OCI-M2 (cell line): Measurements from ENCODE around the gene PCSK5.
"Not testable (repeated sequence)": the region's sequence is repeated elsewhere in the genome, so short reads cannot be mapped to it uniquely, and the experiment has no call there.

Experiments
- DNase-seq: peaks from one replicate; lab custom pipeline; 2025; ENCODE audit not compliant: unreplicated experiment; lab: John Stamatoyannopoulos, UW

Gene PCSK5

GRCh38 chr9:75962013-75962661 is 71.7 kb downstream of the PCSK5 start:
- DNase-seq, result no peak

- DNase-seq, result no peak
Observed at GRCh38 chr9:75962662-75963036, 72.2 kb downstream of the PCSK5 start.

- not testable (repeated sequence) for DNase-seq
Observed at GRCh38 chr9:75963321-75963720, 72.8 kb downstream of the PCSK5 start.

- DNase-seq, result no peak
Observed at GRCh38 chr9:75964427-75964826, 74.0 kb downstream of the PCSK5 start.

- DNase-seq, result no peak
Observed at GRCh38 chr9:75965231-75965630, 74.8 kb downstream of the PCSK5 start.

- no peak for DNase-seq
Observed at GRCh38 chr9:75967556-75967955, 77.1 kb downstream of the PCSK5 start.

- no peak for DNase-seq
Observed at GRCh38 chr9:75974016-75974766, 83.7 kb downstream of the PCSK5 start.

- no peak for DNase-seq
Observed at GRCh38 chr9:75975071-75975470, 84.6 kb downstream of the PCSK5 start.

GRCh38 chr9:75976549-75976948 is 86.1 kb downstream of the PCSK5 start:
- no peak for DNase-seq

GRCh38 chr9:75979362-75979761 is 88.9 kb downstream of the PCSK5 start:
- no peak for DNase-seq

GRCh38 chr9:75983319-75984045 is 93.0 kb downstream of the PCSK5 start:
- DNase-seq, result no peak

GRCh38 chr9:75985515-75985914 is 95.0 kb downstream of the PCSK5 start:
- no peak for DNase-seq

- no peak for DNase-seq
Observed at GRCh38 chr9:75988663-75989062, 98.2 kb downstream of the PCSK5 start.

GRCh38 chr9:75990156-75990555 is 99.7 kb downstream of the PCSK5 start:
- DNase-seq, result no peak

- DNase-seq, result no peak
Observed at GRCh38 chr9:75990576-75991304, 100.3 kb downstream of the PCSK5 start.

GRCh38 chr9:75992482-75993206 is 102.2 kb downstream of the PCSK5 start:
- DNase-seq, result no peak

- DNase-seq, result no peak
Observed at GRCh38 chr9:75993434-75993833, 103.0 kb downstream of the PCSK5 start.

GRCh38 chr9:75995066-75995465 is 104.6 kb downstream of the PCSK5 start:
- DNase-seq, result no peak

- no peak for DNase-seq
Observed at GRCh38 chr9:75996726-75997125, 106.3 kb downstream of the PCSK5 start.

GRCh38 chr9:75997206-75997605 is 106.7 kb downstream of the PCSK5 start:
- DNase-seq, result no peak
